ENCODE results near the gene CISD3.

CISD3 gene

DNA sequence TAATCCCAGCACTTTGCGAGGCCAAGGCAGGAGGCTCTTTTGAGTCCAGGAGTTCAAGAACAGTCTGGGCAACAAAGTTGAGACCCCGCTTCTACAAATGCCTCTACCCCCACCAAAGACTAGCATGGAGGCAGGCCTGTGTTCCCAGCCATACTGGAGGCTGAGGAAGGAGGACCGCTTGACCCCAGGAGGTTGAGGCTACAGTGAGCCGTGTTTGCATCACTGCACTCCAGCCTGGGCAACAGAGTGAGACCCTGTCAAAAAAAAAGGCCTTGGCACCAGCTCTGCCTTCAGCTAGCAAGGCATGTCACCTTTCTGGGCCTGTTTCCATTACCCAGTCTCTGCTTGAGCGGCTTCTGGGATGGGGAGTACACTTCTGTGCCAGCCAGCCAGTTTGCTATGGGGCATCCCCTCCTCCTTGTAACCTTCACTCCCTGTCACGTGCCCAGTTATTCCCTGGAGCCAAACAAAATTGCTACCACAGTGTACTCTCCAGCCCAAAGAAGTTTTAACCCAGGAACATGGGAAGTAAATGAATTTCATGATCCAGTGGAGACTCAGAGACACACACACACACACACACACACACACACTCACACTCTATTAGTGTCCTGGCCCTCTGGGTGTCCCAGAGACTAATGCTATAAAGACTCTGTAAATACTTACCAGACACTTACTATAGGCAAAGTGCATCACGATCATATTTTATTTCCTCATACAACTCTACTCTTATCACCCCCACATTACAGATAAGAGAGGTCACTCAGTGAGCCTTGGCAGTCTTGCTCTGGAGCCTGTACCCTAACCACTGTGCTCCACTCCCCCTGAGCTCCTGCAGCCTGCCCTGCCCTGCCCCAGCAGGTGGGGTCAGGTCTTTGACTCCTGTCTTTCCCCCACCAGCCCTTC is 2.5 kb downstream of the CISD3 start:
- Histone ChIP-seq H3K27me3 (ENCODE audit: insufficient read depth, low read length, poor library complexity, severe bottlenecking) (no peaks in the 10 kb centered on the region), H3K9me2 (replicated peaks; ENCODE audit: low read depth, low read length) (no peaks in the 10 kb centered on the region), H3K4me3 (ENCODE audit: low read length, poor library complexity, severe bottlenecking) (no peak overlapping the region), H3K9ac (ENCODE audit: low read depth, low read length, poor library complexity, severe bottlenecking) (peak overlapping the region; percentile 74), H4K20me1 (ENCODE audit: insufficient read depth, low read length, poor library complexity, severe bottlenecking) (peaks cover 7% of the 10 kb centered on the region), H3K79me2 (ENCODE audit: insufficient read depth, low read length) (peaks cover 19% of the 10 kb centered on the region), H3K4me1 (ENCODE audit: insufficient read depth, low read length, poor library complexity, severe bottlenecking) (peaks cover 36% of the 10 kb centered on the region), H3F3A (ENCODE audit: low read depth) (no peaks in the 10 kb centered on the region; the same call in 1 of the 2 replicates), H2AFZ (ENCODE audit: low read length) (no peak overlapping the region), H3K9me3 (ENCODE audit: insufficient read depth, low read depth, low read length) (no peaks in the 10 kb centered on the region), H3K36me3 (ENCODE audit: insufficient read depth, low read length) (peaks cover 4% of the 10 kb centered on the region; the same call in 1 of the 2 replicates), H3K4me2 (ENCODE audit: low read depth, low read length, poor library complexity, severe bottlenecking) (no peak overlapping the region)
- TF ChIP-seq EZH2phosphoT487 (IDR thresholded peaks at IDR 0.05; ENCODE audit: borderline replicate concordance): no peak
- TF ChIP-seq, protein P1, sequence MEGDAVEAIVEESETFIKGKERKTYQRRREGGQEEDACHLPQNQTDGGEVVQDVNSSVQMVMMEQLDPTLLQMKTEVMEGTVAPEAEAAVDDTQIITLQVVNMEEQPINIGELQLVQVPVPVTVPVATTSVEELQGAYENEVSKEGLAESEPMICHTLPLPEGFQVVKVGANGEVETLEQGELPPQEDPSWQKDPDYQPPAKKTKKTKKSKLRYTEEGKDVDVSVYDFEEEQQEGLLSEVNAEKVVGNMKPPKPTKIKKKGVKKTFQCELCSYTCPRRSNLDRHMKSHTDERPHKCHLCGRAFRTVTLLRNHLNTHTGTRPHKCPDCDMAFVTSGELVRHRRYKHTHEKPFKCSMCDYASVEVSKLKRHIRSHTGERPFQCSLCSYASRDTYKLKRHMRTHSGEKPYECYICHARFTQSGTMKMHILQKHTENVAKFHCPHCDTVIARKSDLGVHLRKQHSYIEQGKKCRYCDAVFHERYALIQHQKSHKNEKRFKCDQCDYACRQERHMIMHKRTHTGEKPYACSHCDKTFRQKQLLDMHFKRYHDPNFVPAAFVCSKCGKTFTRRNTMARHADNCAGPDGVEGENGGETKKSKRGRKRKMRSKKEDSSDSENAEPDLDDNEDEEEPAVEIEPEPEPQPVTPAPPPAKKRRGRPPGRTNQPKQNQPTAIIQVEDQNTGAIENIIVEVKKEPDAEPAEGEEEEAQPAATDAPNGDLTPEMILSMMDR (conservative IDR thresholded peaks at IDR 0.05; ENCODE audit: low read length): no peak

DNA sequence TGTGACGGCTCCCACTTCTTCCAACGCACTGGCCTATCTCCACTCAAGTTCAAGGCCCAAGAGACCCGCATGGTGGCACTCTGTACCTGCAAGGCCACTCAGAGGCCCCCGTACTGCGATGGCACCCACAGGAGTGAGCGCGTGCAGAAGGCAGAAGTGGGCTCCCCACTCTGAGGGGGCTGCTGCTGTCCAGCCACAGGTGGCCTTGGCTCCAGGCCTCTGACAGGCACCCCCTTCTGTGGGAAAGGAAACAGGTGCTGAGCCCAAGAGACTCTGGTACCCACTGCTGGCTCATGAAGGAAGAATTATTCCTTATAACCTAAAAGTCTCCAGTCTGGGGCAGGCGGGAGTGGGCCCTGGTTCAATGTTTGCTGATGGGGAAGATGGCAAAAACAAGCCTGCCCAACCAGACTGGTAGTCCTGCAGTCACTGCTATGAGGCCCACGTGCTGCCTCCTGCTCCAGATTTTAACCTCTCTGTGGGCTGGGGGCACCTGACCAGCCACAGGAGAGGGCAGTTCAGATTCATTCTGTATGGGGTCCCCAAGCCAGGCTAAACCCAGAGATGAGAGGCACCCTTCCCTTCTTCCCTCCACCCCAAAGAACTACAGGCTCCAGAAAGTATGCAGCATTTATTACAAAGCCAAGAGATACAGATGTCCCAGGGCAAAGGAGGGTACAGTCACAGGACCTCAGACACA is 3.3 kb downstream of the CISD3 start:
- H3K4me3 ChIP-seq (ENCODE audit: low read length, poor library complexity, severe bottlenecking): no peak overlapping the region
- H3K9ac ChIP-seq (ENCODE audit: low read depth, low read length, poor library complexity, severe bottlenecking): no peak overlapping the region
- no peaks in the 10 kb centered on the region for H3K9me3 ChIP-seq (ENCODE audit: insufficient read depth, low read depth, low read length)
- no peaks in the 10 kb centered on the region for H3K27me3 ChIP-seq (ENCODE audit: insufficient read depth, low read length, poor library complexity, severe bottlenecking)
- H3K4me2 ChIP-seq (ENCODE audit: low read depth, low read length, poor library complexity, severe bottlenecking): no peak overlapping the region
- TF ChIP-seq EZH2phosphoT487 (IDR thresholded peaks at IDR 0.05; ENCODE audit: borderline replicate concordance): no peak
- TF ChIP-seq, protein P1 (conservative IDR thresholded peaks at IDR 0.05; ENCODE audit: low read length): no peak
- H3F3A ChIP-seq (ENCODE audit: low read depth): no peaks in the 10 kb centered on the region; the same call in 1 of the 2 replicates
- no peaks in the 10 kb centered on the region for H3K9me2 ChIP-seq (replicated peaks; ENCODE audit: low read depth, low read length)
- peaks cover 28% of the 10 kb centered on the region for H3K4me1 ChIP-seq (ENCODE audit: insufficient read depth, low read length, poor library complexity, severe bottlenecking)
- H4K20me1 ChIP-seq (ENCODE audit: insufficient read depth, low read length, poor library complexity, severe bottlenecking): peaks cover 7% of the 10 kb centered on the region
- no peak overlapping the region for H2AFZ ChIP-seq (ENCODE audit: low read length)
- peaks cover 19% of the 10 kb centered on the region for H3K79me2 ChIP-seq (ENCODE audit: insufficient read depth, low read length)
- peaks cover 10% of the 10 kb centered on the region; the same call in 1 of the 2 replicates for H3K36me3 ChIP-seq (ENCODE audit: insufficient read depth, low read length)

DNA sequence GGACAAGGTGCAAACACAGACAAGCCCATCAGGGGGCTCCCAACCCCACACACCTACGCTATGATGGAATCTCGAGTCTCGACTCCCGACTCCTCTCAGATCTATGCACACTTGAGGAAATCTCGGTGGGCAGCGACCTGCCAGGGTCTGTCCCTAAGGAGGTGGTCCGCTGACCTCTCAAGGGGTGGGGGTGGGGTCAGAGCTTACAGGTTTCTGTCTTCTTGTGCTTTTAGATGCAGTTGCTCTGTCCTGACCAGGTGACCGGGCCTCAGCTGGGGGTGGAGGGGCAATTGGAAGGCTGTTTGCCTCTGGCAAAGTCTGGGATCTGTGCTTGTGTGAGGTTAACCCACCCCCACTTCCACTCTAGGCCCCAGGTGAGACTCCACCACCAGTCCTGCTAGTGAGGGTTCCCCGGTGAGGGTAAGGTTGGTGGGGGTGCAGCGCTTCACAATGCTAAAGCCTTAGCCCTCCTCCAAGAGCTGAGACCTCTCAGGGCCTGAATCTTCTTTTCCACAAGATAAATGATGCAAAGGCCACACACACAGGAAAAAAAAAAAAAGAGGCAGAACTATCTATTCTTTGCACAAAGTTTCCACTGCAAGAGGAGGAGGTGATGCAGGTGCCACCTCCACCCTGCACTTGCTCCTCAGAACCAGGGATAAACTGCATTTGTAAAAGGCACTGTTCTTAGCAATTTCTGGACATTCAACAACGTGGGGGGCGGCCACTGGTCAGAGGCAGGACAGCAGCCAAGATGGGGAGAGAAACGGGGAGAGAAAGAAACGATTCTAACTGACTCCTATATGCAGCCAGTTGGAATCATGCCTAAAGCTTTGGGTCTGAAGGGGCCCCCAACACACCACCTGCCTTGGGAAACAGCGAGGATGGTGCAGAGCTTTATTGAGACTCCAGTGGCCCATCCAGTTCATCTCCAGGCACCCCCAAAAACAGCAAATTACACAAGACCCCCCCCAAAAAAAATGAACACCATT is 4.1 kb downstream of the CISD3 start:
- Histone ChIP-seq H2AFZ (ENCODE audit: low read length) (no peak overlapping the region), H4K20me1 (ENCODE audit: insufficient read depth, low read length, poor library complexity, severe bottlenecking) (peaks cover 4% of the 10 kb centered on the region), H3K79me2 (ENCODE audit: insufficient read depth, low read length) (peaks cover 16% of the 10 kb centered on the region), H3K9me2 (replicated peaks; ENCODE audit: low read depth, low read length) (no peaks in the 10 kb centered on the region), H3K9me3 (ENCODE audit: insufficient read depth, low read depth, low read length) (no peaks in the 10 kb centered on the region), H3K9ac (ENCODE audit: low read depth, low read length, poor library complexity, severe bottlenecking) (no peak overlapping the region), H3K27me3 (ENCODE audit: insufficient read depth, low read length, poor library complexity, severe bottlenecking) (no peaks in the 10 kb centered on the region), H3F3A (ENCODE audit: low read depth) (no peaks in the 10 kb centered on the region; the same call in 1 of the 2 replicates), H3K4me1 (ENCODE audit: insufficient read depth, low read length, poor library complexity, severe bottlenecking) (peaks cover 19% of the 10 kb centered on the region), H3K4me2 (ENCODE audit: low read depth, low read length, poor library complexity, severe bottlenecking) (no peak overlapping the region), H3K36me3 (ENCODE audit: insufficient read depth, low read length) (peaks cover 10% of the 10 kb centered on the region; the same call in 1 of the 2 replicates), H3K4me3 (ENCODE audit: low read length, poor library complexity, severe bottlenecking) (no peak overlapping the region)
- no peak for TF ChIP-seq EZH2phosphoT487 (IDR thresholded peaks at IDR 0.05; ENCODE audit: borderline replicate concordance)
- TF ChIP-seq, protein P1 (conservative IDR thresholded peaks at IDR 0.05; ENCODE audit: low read length): peak; percentile 64

Measured in Loucy (cell line).